Measurements from ENCODE around the gene ENTPD5. TPM values are rescaled to one million over a fixed set of nuclear protein-coding genes. Genes with fewer than 3 reads are reported as not detected.
"Not testable (repeated sequence)": the region's sequence is repeated elsewhere in the genome, so short reads cannot be mapped to it uniquely, and the experiment has no call there.

The ENTPD5 gene
- polyA plus RNA-seq, 5 donors = 13.7 to 18.2 (median 15.4) TPM

- DNase-seq = no peak
Measured at GRCh38 chr14:73945159-73945670, 73.9 kb downstream of the ENTPD5 start.

GRCh38 chr14:73944432-73945158 is 74.5 kb downstream of the ENTPD5 start:
- DNase-seq = no peak

DNA sequence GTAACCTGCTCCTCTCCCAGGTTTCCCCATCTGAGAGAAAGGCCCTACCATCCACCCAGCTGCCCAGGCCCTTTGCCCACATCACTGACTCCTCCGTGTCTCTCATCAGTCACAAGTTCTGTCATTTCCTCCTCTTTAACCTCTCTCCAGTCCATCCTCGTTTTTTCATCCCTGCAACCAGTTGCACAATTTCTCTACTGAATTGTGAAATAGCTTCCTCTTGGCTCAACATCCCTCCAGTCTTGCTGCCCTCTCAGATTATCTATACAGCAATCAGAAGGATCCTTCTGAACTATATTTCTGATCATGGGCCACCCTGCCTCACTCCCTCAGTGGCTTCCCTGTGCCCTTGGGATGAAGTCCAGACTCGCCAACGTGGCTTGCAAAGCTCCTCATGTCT is 76.0 kb downstream of the ENTPD5 start:
- DNase-seq = peak; percentile 65 to 76

- no peak for DNase-seq
Measured at GRCh38 chr14:73942180-73942579, 76.9 kb downstream of the ENTPD5 start.

GRCh38 chr14:73937012-73937411 is 82.1 kb downstream of the ENTPD5 start:
- DNase-seq = no peak

DNA sequence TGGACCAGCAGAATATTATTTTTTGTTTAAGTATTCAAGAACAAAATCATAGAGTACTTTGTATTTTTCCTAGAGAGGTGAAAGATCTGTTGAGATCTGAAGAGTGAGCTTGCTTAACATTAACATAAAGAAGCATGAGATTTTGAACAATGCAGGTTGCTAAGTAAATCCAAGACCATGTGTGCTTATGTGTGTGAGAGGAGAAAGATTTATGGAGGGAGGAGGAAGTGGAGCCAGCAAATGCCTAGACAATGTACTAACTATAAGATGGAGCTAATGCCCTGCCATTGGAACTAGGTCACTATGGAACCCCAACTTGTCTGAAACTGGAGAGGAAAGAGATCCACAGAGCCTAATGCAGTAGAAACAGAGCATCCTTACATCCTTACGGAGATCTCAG is 82.5 kb downstream of the ENTPD5 start:
- DNase-seq = no peak

DNA sequence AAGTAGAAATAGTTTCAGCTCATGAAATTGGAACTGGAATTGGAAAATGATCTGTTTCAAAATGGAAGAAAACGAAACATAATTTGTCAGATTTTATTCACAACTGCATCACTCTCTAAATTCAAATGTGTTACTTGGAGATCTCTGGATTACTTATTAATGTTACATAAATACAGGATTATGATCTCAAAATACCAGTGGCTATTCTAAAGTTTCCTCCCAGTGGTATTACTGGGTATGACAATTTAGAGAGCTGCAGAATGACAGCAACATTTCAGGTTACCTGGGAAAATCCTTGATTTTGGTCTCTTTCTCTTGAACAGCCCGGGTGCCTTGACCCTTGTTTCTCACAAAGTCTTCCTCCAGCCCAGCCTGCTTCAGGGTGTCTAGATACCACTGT is 83.4 kb downstream of the ENTPD5 start:
- DNase-seq = no peak

- no peak for DNase-seq
Measured at GRCh38 chr14:73924337-73924736, 94.8 kb downstream of the ENTPD5 start.

- not testable (repeated sequence) for DNase-seq
Measured at GRCh38 chr14:73919457-73919856, 99.6 kb downstream of the ENTPD5 start.

- no peak for DNase-seq
Measured at GRCh38 chr14:73916324-73916723, 102.8 kb downstream of the ENTPD5 start.

- no peak for DNase-seq
Measured at GRCh38 chr14:73913256-73913655, 105.8 kb downstream of the ENTPD5 start.

DNA sequence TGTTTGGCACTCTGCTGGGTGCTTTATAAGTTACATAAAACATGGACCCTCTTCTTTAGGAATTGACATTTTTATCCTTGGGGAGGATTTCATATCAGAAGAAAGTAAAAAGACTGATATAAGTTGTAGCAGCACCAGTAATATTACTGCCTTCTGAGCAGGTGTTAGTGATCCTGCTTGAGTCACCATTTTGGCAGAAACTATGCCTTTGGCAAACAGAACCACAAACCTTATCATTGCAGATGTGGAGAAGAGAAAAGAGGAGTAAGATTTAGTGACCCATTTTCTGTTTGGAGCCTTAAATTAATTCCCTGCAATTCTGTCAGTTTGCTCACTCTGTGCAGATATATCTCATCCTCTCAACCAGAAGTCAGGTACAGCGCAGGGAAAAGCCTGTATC is 109.4 kb downstream of the ENTPD5 start:
- DNase-seq = no peak

Other genes with a start within 250 kb of the ENTPD5 start
- 10 to 100 TPM; 10.2 to 18.0 (median 15.1) TPM for gene PTGR2, start 167.5 kb downstream of the ENTPD5 start, polyA plus RNA-seq (ENCODE audit: insufficient read depth in 1 of 5, insufficient read length in 5 of 5, low replicate concordance in 1 of 5)
- 10 to 100 TPM; 44.6 to 55.3 (median 48.1) TPM for gene ZNF410, start 132.4 kb downstream of the ENTPD5 start, polyA plus RNA-seq (ENCODE audit: insufficient read depth in 1 of 5, insufficient read length in 5 of 5, low replicate concordance in 1 of 5)
- 10 to 100 TPM; 10.6 to 14.9 (median 13.3) TPM for gene FAM161B, start 69.2 kb downstream of the ENTPD5 start, polyA plus RNA-seq (ENCODE audit: insufficient read depth in 1 of 5, insufficient read length in 5 of 5, low replicate concordance in 1 of 5)
- gene COQ6, start 69.0 kb downstream of the ENTPD5 start, polyA plus RNA-seq (ENCODE audit: insufficient read depth in 1 of 5, insufficient read length in 5 of 5, low replicate concordance in 1 of 5) = 10 to 100 TPM; 27.2 to 32.7 (median 31.8) TPM
- gene BBOF1, start 61 bp upstream of the ENTPD5 start, polyA plus RNA-seq (ENCODE audit: insufficient read depth in 1 of 5, insufficient read length in 5 of 5, low replicate concordance in 1 of 5) = 10 to 100 TPM; 13.1 to 35.2 (median 15.5) TPM
- gene ALDH6A1, start 65.2 kb upstream of the ENTPD5 start, polyA plus RNA-seq (ENCODE audit: insufficient read depth in 1 of 5, insufficient read length in 5 of 5, low replicate concordance in 1 of 5) = 10 to 100 TPM; 17.8 to 31.7 (median 29.2) TPM
- 10 to 100 TPM; 12.7 to 19.7 (median 15.3) TPM for gene LIN52, start 65.7 kb upstream of the ENTPD5 start, polyA plus RNA-seq (ENCODE audit: insufficient read depth in 1 of 5, insufficient read length in 5 of 5, low replicate concordance in 1 of 5)
- gene VSX2, start 220.2 kb upstream of the ENTPD5 start, polyA plus RNA-seq (ENCODE audit: insufficient read depth in 1 of 5, insufficient read length in 5 of 5, low replicate concordance in 1 of 5) = not detected

Data from right lung (tissue), 5 donors.